ENCODE measurements around the gene VOPP1. TPM values are rescaled to one million over a fixed set of nuclear protein-coding genes. Genes with fewer than 3 reads are reported as not detected.
"Not testable (repeated sequence)": the region's sequence is repeated elsewhere in the genome, so short reads cannot be mapped to it uniquely, and the experiment has no call there.

The VOPP1 gene
- total RNA-seq, 1 donor from 2014 or later, result 53.7 TPM

DNA sequence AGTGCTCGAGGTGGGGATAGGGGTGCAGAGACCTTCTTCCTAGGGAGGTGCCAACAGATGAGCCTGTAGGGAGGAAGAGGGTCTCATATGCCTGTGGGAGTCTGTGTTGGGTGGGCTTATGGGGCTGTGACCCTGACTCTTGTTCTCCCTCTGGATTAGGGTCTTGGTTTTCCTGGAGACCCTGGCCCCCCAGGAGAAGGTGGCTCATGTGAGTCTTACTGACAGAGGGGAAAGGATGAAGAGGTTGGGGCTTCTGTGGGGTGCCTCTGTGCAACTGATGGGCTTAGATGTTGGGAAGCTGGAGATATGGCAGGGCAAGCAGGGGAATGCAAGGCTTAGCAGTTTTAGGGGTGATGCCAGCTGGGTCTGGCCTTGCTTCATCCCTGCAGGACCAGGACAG lies 20.2 kb upstream of the VOPP1 start:
- intact Hi-C loops (cut with micrococcal nuclease), result no loop called here
- Mint-ChIP-seq H3K36me3 (ENCODE audit: low read depth) (no peaks in the 10 kb centered on the region), H3K27me3 (ENCODE audit: low read depth) (peaks cover 5% of the 10 kb centered on the region), H3K4me3 (ENCODE audit: low read depth) (no peak overlapping the region), H3K27ac (no peak overlapping the region), H3K4me1 (ENCODE audit: low read depth) (peaks cover 2% of the 10 kb centered on the region), H3K9me3 (no peaks in the 10 kb centered on the region)
- DNase-seq (ENCODE audit: low spot score), result no peak

GRCh38 chr7:55591282-55591931 lies 19.1 kb upstream of the VOPP1 start:
- Mint-ChIP-seq H3K27ac (no peak overlapping the region), H3K9me3 (no peaks in the 10 kb centered on the region), H3K27me3 (ENCODE audit: low read depth) (peaks cover 9% of the 10 kb centered on the region), H3K4me3 (ENCODE audit: low read depth) (no peak overlapping the region), H3K36me3 (ENCODE audit: low read depth) (no peaks in the 10 kb centered on the region), H3K4me1 (ENCODE audit: low read depth) (peaks cover 2% of the 10 kb centered on the region)
- intact Hi-C loops (cut with micrococcal nuclease), result no loop called here
- DNase-seq (ENCODE audit: low spot score), result no peak

DNA sequence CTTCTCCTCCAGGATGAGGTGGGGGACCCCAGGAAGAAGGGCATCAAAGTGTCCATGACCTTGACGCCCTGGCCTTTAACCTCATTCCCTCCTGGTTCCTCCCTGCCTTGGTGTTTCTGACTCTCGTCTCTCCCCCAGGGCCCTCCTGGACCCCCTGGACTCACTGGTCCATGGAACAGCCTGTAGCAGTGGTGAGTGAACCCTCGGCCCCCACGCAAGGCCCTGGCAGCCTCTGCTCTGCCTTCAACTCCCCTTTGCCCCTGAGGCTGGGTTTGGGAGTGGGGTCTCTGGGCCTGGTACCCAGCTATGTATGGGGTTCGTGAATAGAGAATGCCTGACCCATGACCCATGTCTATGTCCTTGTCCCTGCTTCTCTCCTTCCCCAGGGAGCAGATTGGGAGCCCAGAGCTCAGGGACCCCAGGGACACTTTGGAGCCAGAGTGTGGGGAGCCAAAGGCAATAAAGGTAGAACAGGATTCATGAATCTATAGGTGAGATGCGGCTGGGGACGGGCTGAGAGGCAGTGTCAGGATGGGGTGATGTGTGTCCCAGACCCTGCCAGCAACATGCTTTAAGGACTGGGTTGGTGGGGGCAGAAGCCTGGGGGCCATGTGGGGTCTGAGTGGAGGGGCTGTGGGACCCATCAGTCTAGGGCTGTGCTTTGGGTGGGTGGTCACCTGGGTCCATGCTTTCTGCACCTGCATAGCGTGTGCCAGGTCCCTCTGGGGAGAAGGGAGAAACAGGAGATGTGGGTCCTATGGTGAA lies 18.4 kb upstream of the VOPP1 start:
- Mint-ChIP-seq H3K4me3 (ENCODE audit: low read depth) (no peak overlapping the region), H3K27me3 (ENCODE audit: low read depth) (peaks cover 9% of the 10 kb centered on the region), H3K36me3 (ENCODE audit: low read depth) (no peaks in the 10 kb centered on the region), H3K4me1 (ENCODE audit: low read depth) (peaks cover 2% of the 10 kb centered on the region), H3K27ac (no peak overlapping the region), H3K9me3 (no peaks in the 10 kb centered on the region)
- DNase-seq (ENCODE audit: low spot score), result no peak
- intact Hi-C loops (cut with micrococcal nuclease), result no loop called here

DNA sequence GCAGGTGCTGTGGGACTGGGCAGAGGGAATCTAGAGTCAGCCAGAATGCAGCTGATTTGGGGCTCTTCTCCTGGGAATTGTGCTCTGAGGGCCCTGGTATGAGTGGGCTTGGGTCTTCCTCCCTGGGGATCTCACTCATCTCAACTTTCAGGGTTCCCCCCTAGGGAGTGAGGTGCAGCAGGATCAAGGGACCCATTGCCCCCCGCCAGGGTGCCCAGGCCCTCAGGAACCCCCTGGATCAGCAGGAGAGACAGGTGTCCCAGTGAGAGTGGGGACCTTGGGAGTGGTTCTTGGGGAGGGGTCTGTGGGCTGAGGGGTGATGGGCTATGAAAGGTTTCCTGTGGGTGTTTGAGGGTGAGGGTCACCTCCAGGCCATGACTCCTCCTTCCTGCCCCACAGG lies 17.6 kb upstream of the VOPP1 start:
- Mint-ChIP-seq H3K9me3 (no peaks in the 10 kb centered on the region), H3K4me3 (ENCODE audit: low read depth) (no peak overlapping the region), H3K27ac (no peak overlapping the region), H3K4me1 (ENCODE audit: low read depth) (peaks cover 5% of the 10 kb centered on the region), H3K36me3 (ENCODE audit: low read depth) (no peaks in the 10 kb centered on the region), H3K27me3 (ENCODE audit: low read depth) (peaks cover 9% of the 10 kb centered on the region)
- intact Hi-C loops (cut with micrococcal nuclease), result no loop called here
- no peak for DNase-seq (ENCODE audit: low spot score)

DNA sequence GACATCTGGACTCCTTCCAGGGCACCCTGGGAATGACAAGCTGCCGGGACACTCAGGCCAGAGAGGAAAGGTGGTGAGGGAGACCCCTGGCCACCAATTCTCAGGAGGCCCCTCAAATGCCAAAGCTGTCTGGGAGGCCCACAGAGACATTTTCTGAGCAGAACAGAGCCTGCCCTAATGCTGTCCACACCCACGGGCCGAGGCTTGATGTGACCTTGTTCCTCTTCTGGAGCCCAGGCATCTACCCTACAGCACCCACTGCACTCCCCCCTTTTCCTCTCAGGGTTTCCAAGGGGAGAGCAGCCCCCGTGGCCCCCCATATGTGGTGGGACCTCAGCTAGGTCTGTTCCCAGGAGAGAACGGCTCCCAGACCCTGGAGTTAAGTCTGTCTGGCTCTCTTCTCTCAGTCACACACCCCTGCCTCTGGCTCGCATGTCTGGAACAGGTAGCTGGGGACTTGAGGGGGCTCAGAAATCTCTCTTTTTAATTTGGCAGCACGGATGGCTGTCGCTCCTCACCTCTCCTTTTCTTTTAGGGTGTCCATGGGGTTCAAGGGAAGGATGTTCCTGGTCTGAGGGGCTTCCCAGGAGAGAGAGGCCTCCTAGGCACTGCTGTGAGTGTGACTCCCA lies 16.8 kb upstream of the VOPP1 start:
- H3K4me3 Mint-ChIP-seq (ENCODE audit: low read depth), result no peak overlapping the region
- DNase-seq (ENCODE audit: low spot score), result no peak
- peaks cover 9% of the 10 kb centered on the region for H3K27me3 Mint-ChIP-seq (ENCODE audit: low read depth)
- H3K27ac Mint-ChIP-seq, result no peak overlapping the region
- intact Hi-C loops (cut with micrococcal nuclease), result no loop called here
- H3K36me3 Mint-ChIP-seq (ENCODE audit: low read depth), result no peaks in the 10 kb centered on the region
- peaks cover 5% of the 10 kb centered on the region for H3K4me1 Mint-ChIP-seq (ENCODE audit: low read depth)
- H3K9me3 Mint-ChIP-seq, result no peaks in the 10 kb centered on the region

DNA sequence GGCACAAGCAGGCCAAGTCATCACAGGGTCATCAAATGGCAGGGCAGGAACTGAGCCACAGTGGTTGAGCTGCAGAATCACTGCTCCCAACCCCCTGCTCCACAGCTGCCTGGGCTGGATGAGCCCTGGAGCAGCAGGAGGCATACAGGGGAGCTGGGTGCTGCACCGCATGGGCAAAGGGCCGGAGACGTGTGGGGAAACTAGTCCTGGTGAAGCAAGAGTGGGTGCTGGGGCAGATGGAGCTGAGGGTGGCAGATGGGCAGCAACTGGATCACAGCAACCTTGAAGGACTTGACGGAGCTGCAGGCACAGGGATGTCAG lies 16.0 kb upstream of the VOPP1 start:
- DNase-seq (ENCODE audit: low spot score), result no peak
- no peaks in the 10 kb centered on the region for H3K9me3 Mint-ChIP-seq
- no peaks in the 10 kb centered on the region for H3K36me3 Mint-ChIP-seq (ENCODE audit: low read depth)
- intact Hi-C loops (cut with micrococcal nuclease), result no loop called here
- H3K27me3 Mint-ChIP-seq (ENCODE audit: low read depth), result peaks cover 14% of the 10 kb centered on the region
- H3K4me3 Mint-ChIP-seq (ENCODE audit: low read depth), result no peak overlapping the region
- H3K27ac Mint-ChIP-seq, result no peak overlapping the region
- peaks cover 13% of the 10 kb centered on the region for H3K4me1 Mint-ChIP-seq (ENCODE audit: low read depth)

- Mint-ChIP-seq H3K9me3 (no peaks in the 10 kb centered on the region), H3K4me1 (ENCODE audit: low read depth) (peaks cover 18% of the 10 kb centered on the region), H3K27me3 (ENCODE audit: low read depth) (peaks cover 15% of the 10 kb centered on the region), H3K27ac (no peak overlapping the region), H3K4me3 (ENCODE audit: low read depth) (no peak overlapping the region), H3K36me3 (ENCODE audit: low read depth) (no peaks in the 10 kb centered on the region)
- DNase-seq (ENCODE audit: low spot score), result no peak
- intact Hi-C loops (cut with micrococcal nuclease), result no loop called here
Observed at GRCh38 chr7:55587687-55588378, 15.5 kb upstream of the VOPP1 start.

- H3K36me3 Mint-ChIP-seq (ENCODE audit: low read depth); DNase-seq (ENCODE audit: low spot score); H3K4me3 Mint-ChIP-seq (ENCODE audit: low read depth); intact Hi-C loops (cut with micrococcal nuclease); H3K27ac Mint-ChIP-seq; H3K9me3 Mint-ChIP-seq: not testable (repeated sequence)
- H3K4me1 Mint-ChIP-seq (ENCODE audit: low read depth), result peaks cover 21% of the 10 kb centered on the region
- H3K27me3 Mint-ChIP-seq (ENCODE audit: low read depth), result peaks cover 22% of the 10 kb centered on the region
Observed at GRCh38 chr7:55582656-55583055, 10.4 kb upstream of the VOPP1 start.

GRCh38 chr7:55576753-55577152 lies 4.5 kb upstream of the VOPP1 start:
- intact Hi-C loops (cut with micrococcal nuclease), result no loop called here

GRCh38 chr7:55575733-55576132 lies 3.4 kb upstream of the VOPP1 start:
- Mint-ChIP-seq H3K36me3 (ENCODE audit: low read depth) (no peaks in the 10 kb centered on the region), H3K27ac (no peak overlapping the region), H3K27me3 (ENCODE audit: low read depth) (peaks cover 7% of the 10 kb centered on the region), H3K9me3 (no peaks in the 10 kb centered on the region), H3K4me1 (ENCODE audit: low read depth) (peaks cover 24% of the 10 kb centered on the region), H3K4me3 (ENCODE audit: low read depth) (no peak overlapping the region)
- DNase-seq (ENCODE audit: low spot score), result no peak
- intact Hi-C loops (cut with micrococcal nuclease), result no loop called here

More at GRCh38 chr7:55576753-55577152, 4.5 kb upstream of the VOPP1 start:
- Mint-ChIP-seq H3K4me3 (ENCODE audit: low read depth) (no peak overlapping the region), H3K4me1 (ENCODE audit: low read depth) (peaks cover 24% of the 10 kb centered on the region), H3K36me3 (ENCODE audit: low read depth) (no peaks in the 10 kb centered on the region), H3K9me3 (no peaks in the 10 kb centered on the region), H3K27me3 (ENCODE audit: low read depth) (peaks cover 9% of the 10 kb centered on the region), H3K27ac (no peak overlapping the region)
- DNase-seq (ENCODE audit: low spot score), result no peak

GRCh38 chr7:55575098-55575497 lies 2.8 kb upstream of the VOPP1 start:
- H3K9me3 Mint-ChIP-seq, result no peaks in the 10 kb centered on the region
- intact Hi-C loops (cut with micrococcal nuclease), result no loop called here
- no peak for DNase-seq (ENCODE audit: low spot score)
- no peak overlapping the region for H3K4me3 Mint-ChIP-seq (ENCODE audit: low read depth)
- H3K27ac Mint-ChIP-seq, result no peak overlapping the region
- H3K27me3 Mint-ChIP-seq (ENCODE audit: low read depth), result peaks cover 5% of the 10 kb centered on the region
- H3K4me1 Mint-ChIP-seq (ENCODE audit: low read depth), result peaks cover 28% of the 10 kb centered on the region
- H3K36me3 Mint-ChIP-seq (ENCODE audit: low read depth), result peaks cover 3% of the 10 kb centered on the region

DNA sequence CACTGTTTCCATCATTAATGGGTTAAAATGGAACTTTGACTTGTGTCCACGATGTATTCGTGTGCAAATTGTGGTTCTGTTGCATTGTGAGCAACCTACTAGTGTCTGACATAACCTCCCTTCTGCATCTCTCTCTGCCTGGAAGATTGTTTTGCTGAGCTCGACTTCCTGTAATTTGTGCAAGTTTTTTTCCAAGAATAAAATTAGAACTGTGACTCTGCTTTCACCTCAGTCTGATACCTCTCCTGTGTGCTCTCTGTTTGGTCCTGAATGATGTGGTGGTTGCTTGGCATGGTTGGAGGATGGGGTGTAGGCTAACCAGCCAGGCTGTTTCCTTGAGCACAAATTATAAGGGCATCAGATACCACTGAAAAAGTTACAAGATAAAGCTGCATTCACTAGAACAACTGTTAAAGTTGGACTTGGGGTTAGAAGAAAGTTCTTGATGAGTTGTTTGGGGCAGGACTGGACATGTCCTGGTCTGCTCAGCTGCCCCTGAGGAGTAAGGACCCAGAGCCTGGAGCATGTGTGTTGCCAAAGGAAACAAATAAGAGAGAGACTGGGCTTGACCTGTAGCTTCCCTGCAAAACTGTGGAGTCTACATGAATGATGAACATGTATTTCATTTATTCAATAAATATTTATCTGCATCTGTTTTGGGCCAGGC lies 1.9 kb upstream of the VOPP1 start:
- DNase-seq (ENCODE audit: low spot score), result no peak
- intact Hi-C loops (cut with micrococcal nuclease), result loop anchor here (5.0 kb wide), 3 partner anchors 207 to 577 kb away; partner anchors contain the start of genes CCT6A, LANCL2 and PSPH
- peaks cover 2% of the 10 kb centered on the region for H3K27me3 Mint-ChIP-seq (ENCODE audit: low read depth)
- peak overlapping the region; percentile 80 for H3K27ac Mint-ChIP-seq
- H3K4me1 Mint-ChIP-seq (ENCODE audit: low read depth), result peaks cover 37% of the 10 kb centered on the region
- H3K36me3 Mint-ChIP-seq (ENCODE audit: low read depth), result peaks cover 3% of the 10 kb centered on the region
- H3K9me3 Mint-ChIP-seq, result no peaks in the 10 kb centered on the region
- H3K4me3 Mint-ChIP-seq (ENCODE audit: low read depth), result peak overlapping the region; percentile 74

All from activated T-helper 2 cell treated with anti-CD3 and anti-CD28 coated beads, Interferon-gamma antibody, Interleukin-2, Interleukin-4, amounts not matched to agents 10 μg/mL and 5 μg/mL and 100 μg/mL, durations not matched to agents 14 hours and 24 hours and 36 hours (primary cell).